ENCODE results near the gene KPTN. TPM values are rescaled to one million over a fixed set of nuclear protein-coding genes. Genes with fewer than 3 reads are reported as not detected.

The KPTN gene
- total RNA-seq, 1 donor from 2014 or later: 15.9 TPM

DNA sequence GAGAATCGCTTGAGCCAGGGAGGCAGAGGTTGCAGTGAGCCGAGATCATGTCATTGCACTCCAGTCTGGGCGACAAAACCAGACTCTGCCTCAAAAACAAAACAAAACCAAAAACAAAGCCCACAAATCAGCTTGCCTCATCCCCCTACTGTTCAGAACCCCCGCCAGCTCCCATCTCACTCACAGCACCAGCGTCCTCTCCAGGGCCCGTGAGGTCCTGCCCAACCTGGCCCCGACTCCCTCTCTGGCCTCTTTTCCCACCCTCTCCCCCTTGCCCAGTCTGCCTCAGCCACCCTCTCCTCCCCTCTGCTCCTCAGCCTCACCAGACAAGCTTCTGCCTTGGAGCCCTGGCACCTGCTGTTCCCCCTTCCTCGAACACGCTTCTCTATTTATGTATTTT, 16.1 kb downstream of the KPTN start:
- FAIRE-seq: no peak
- Histone ChIP-seq H4K20me1 (ENCODE audit: insufficient read depth, low read length) (peaks cover 4% of the 10 kb centered on the region), H3K9ac (ENCODE audit: low read length) (no peak overlapping the region), H3K4me3 (ENCODE audit: insufficient read depth, low read depth, low read length) (no peak overlapping the region), H3K4me1 (ENCODE audit: insufficient read depth, low read length) (no peaks in the 10 kb centered on the region), H3K27me3 (ENCODE audit: insufficient read depth, low read length) (peaks cover 49% of the 10 kb centered on the region), H2AFZ (ENCODE audit: low read depth, low read length) (no peak overlapping the region), H3K27ac (ENCODE audit: low read depth, low read length) (no peak overlapping the region), H3K36me3 (ENCODE audit: insufficient read depth, low read length) (no peaks in the 10 kb centered on the region), H3K9me3 (ENCODE audit: insufficient read depth, low read depth, low read length) (no peaks in the 10 kb centered on the region), H3K4me2 (ENCODE audit: low read length) (no peak overlapping the region), H3K79me2 (ENCODE audit: insufficient read depth, low read length) (no peaks in the 10 kb centered on the region)
- Mint-ChIP-seq H3K4me1 (ENCODE audit: low read depth, unreplicated experiment) (peaks cover 9% of the 10 kb centered on the region), H3K27ac (ENCODE audit: unreplicated experiment) (no peak overlapping the region), H3K27me3 (ENCODE audit: low read depth, unreplicated experiment) (peaks cover 28% of the 10 kb centered on the region), H3K9me3 (ENCODE audit: unreplicated experiment) (no peaks in the 10 kb centered on the region), H3K4me3 (ENCODE audit: unreplicated experiment) (no peak overlapping the region), H3K36me3 (ENCODE audit: low read depth, unreplicated experiment) (no peaks in the 10 kb centered on the region)
- no peak for DNase-seq (ENCODE audit: low read depth)
- TF ChIP-seq, protein P1, sequence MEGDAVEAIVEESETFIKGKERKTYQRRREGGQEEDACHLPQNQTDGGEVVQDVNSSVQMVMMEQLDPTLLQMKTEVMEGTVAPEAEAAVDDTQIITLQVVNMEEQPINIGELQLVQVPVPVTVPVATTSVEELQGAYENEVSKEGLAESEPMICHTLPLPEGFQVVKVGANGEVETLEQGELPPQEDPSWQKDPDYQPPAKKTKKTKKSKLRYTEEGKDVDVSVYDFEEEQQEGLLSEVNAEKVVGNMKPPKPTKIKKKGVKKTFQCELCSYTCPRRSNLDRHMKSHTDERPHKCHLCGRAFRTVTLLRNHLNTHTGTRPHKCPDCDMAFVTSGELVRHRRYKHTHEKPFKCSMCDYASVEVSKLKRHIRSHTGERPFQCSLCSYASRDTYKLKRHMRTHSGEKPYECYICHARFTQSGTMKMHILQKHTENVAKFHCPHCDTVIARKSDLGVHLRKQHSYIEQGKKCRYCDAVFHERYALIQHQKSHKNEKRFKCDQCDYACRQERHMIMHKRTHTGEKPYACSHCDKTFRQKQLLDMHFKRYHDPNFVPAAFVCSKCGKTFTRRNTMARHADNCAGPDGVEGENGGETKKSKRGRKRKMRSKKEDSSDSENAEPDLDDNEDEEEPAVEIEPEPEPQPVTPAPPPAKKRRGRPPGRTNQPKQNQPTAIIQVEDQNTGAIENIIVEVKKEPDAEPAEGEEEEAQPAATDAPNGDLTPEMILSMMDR (IDR thresholded peaks at IDR 0.05; ENCODE audit: insufficient read depth, low read depth, low read length): no peak
- TF ChIP-seq EZH2 (IDR thresholded peaks at IDR 0.05; ENCODE audit: insufficient read depth, low read length): no peak

GRCh38 chr19:47465957-47466356, 18.1 kb downstream of the KPTN start:
- Mint-ChIP-seq H3K27me3 (ENCODE audit: low read depth, unreplicated experiment) (peaks cover 27% of the 10 kb centered on the region), H3K36me3 (ENCODE audit: low read depth, unreplicated experiment) (no peaks in the 10 kb centered on the region), H3K9me3 (ENCODE audit: unreplicated experiment) (no peaks in the 10 kb centered on the region), H3K27ac (ENCODE audit: unreplicated experiment) (no peak overlapping the region), H3K4me1 (ENCODE audit: low read depth, unreplicated experiment) (peaks cover 4% of the 10 kb centered on the region), H3K4me3 (ENCODE audit: unreplicated experiment) (no peak overlapping the region)
- H4K20me1 ChIP-seq (ENCODE audit: insufficient read depth, low read length): peaks cover 4% of the 10 kb centered on the region
- no peaks in the 10 kb centered on the region for H3K36me3 ChIP-seq (ENCODE audit: insufficient read depth, low read length)
- TF ChIP-seq EZH2 (IDR thresholded peaks at IDR 0.05; ENCODE audit: insufficient read depth, low read length): no peak
- TF ChIP-seq, protein P1 (IDR thresholded peaks at IDR 0.05; ENCODE audit: insufficient read depth, low read depth, low read length): no peak
- peaks cover 43% of the 10 kb centered on the region for H3K27me3 ChIP-seq (ENCODE audit: insufficient read depth, low read length)
- no peaks in the 10 kb centered on the region for H3K4me1 ChIP-seq (ENCODE audit: insufficient read depth, low read length)
- DNase-seq (ENCODE audit: low read depth) (no peak), FAIRE-seq (no peak)
- no peak overlapping the region for H3K4me3 ChIP-seq (ENCODE audit: insufficient read depth, low read depth, low read length)
- H3K27ac ChIP-seq (ENCODE audit: low read depth, low read length): no peak overlapping the region
- H2AFZ ChIP-seq (ENCODE audit: low read depth, low read length): no peak overlapping the region
- no peak overlapping the region for H3K4me2 ChIP-seq (ENCODE audit: low read length)
- H3K79me2 ChIP-seq (ENCODE audit: insufficient read depth, low read length): no peaks in the 10 kb centered on the region
- no peaks in the 10 kb centered on the region for H3K9me3 ChIP-seq (ENCODE audit: insufficient read depth, low read depth, low read length)
- H3K9ac ChIP-seq (ENCODE audit: low read length): no peak overlapping the region

DNA sequence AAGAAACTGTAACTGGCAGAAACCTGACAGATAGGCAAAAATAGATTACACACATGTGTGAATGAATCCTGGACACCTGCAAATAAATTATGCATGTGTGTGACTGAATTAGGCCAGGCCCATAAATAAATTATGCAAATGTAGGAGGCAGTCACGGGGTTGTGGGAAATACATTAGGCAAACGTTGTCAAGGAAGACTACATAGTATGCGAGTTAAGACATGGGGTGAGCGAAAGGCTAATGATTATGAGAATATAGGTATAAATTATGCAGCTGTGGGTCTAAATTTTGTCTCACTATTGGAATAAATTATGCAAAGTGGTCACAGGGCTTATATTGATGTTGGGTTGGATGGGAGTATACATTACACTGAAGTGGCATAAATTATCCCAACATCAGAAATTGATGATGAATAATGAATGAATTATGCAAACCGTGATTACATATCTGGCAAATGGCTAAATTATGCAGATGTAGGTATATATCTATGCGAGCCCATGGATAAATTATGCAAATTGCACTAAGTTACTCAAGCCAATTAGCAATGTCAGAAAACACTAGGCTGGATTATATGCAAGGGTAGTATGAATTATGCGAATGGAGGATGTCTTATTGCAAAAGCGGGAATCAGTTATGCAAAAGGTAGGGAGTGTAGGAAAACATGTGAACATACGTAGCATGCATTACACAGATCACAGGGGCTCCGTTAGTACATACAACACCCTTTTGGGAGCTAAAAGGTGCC, 19.2 kb downstream of the KPTN start:
- H3K4me3 Mint-ChIP-seq (ENCODE audit: unreplicated experiment): no peak overlapping the region
- Histone ChIP-seq H3K79me2 (ENCODE audit: insufficient read depth, low read length) (no peaks in the 10 kb centered on the region), H3K27me3 (ENCODE audit: insufficient read depth, low read length) (peaks cover 36% of the 10 kb centered on the region), H3K4me2 (ENCODE audit: low read length) (no peak overlapping the region), H3K9ac (ENCODE audit: low read length) (no peak overlapping the region), H3K4me1 (ENCODE audit: insufficient read depth, low read length) (no peaks in the 10 kb centered on the region), H3K9me3 (ENCODE audit: insufficient read depth, low read depth, low read length) (no peaks in the 10 kb centered on the region), H3K36me3 (ENCODE audit: insufficient read depth, low read length) (no peaks in the 10 kb centered on the region), H3K4me3 (ENCODE audit: insufficient read depth, low read depth, low read length) (no peak overlapping the region), H4K20me1 (ENCODE audit: insufficient read depth, low read length) (peaks cover 4% of the 10 kb centered on the region), H2AFZ (ENCODE audit: low read depth, low read length) (no peak overlapping the region), H3K27ac (ENCODE audit: low read depth, low read length) (no peak overlapping the region)
- no peak for TF ChIP-seq EZH2 (IDR thresholded peaks at IDR 0.05; ENCODE audit: insufficient read depth, low read length)
- TF ChIP-seq, protein P1 (IDR thresholded peaks at IDR 0.05; ENCODE audit: insufficient read depth, low read depth, low read length): no peak
- H3K4me1 Mint-ChIP-seq (ENCODE audit: low read depth, unreplicated experiment): no peaks in the 10 kb centered on the region
- H3K9me3 Mint-ChIP-seq (ENCODE audit: unreplicated experiment): no peaks in the 10 kb centered on the region
- FAIRE-seq (no peak), DNase-seq (ENCODE audit: low read depth) (no peak)
- no peak overlapping the region for H3K27ac Mint-ChIP-seq (ENCODE audit: unreplicated experiment)
- H3K27me3 Mint-ChIP-seq (ENCODE audit: low read depth, unreplicated experiment): peaks cover 22% of the 10 kb centered on the region
- no peaks in the 10 kb centered on the region for H3K36me3 Mint-ChIP-seq (ENCODE audit: low read depth, unreplicated experiment)

Data from astrocyte (in vitro differentiated cells and primary cell).